ENCODE data around the gene RNF4.

GRCh38 chr4:2507855-2508254 lies 38.9 kb downstream of the RNF4 start:
- no peak for TF ChIP-seq CTCF (IDR thresholded peaks at IDR 0.05; ENCODE audit: low read length)
- TF ChIP-seq EZH2 (IDR thresholded peaks at IDR 0.05; ENCODE audit: borderline replicate concordance, low read length): no peak
